Brain microvascular endothelial cell (primary cell): ENCODE data around the gene ARL8B.
"Not testable (repeated sequence)": the region's sequence is repeated elsewhere in the genome, so short reads cannot be mapped to it uniquely, and the experiment has no call there.

Source experiments
- DNase-seq: peaks from one replicate; pipeline ENCODE4 v3.0.0-alpha.2; 2020
- H3K27ac ChIP-seq: fragments of 250-450 bp; sonication (Bioruptor Pico); 2 replicates; pipeline ENCODE4 v1.5.1; 2020; ENCODE audit warnings: mild to moderate bottlenecking, moderate library complexity
- H3K27me3 ChIP-seq: fragments of 250-450 bp; sonication (Bioruptor Pico); replicated peaks from 2 replicates; pipeline ENCODE4 v1.5.1; 2020; ENCODE audit warnings: mild to moderate bottlenecking
- H3K36me3 ChIP-seq: fragments of 250-450 bp; sonication (Bioruptor Pico); replicated peaks from 2 replicates; pipeline ENCODE4 v1.5.1; 2020; ENCODE audit warnings: mild to moderate bottlenecking
- H3K4me3 ChIP-seq: 2 replicates; pipeline ENCODE4 v1.5.1; 2011; ENCODE audit warnings: low read depth, mild to moderate bottlenecking, control low read depth, low read length, moderate library complexity
- CTCF ChIP-seq: IDR thresholded peaks from 2 replicates; pipeline ENCODE4 v1.5.1; 2011; ENCODE audit warnings: low read depth, mild to moderate bottlenecking, moderate library complexity, low read length, control low read depth, inconsistent platforms; ENCODE audit errors: missing control alignments
- in situ Hi-C: cut with HindIII; loops from 2 replicates; pipeline ENCODE4 v1.10.0; 2017; ENCODE audit warnings: low sequenced_read_pairs, low pct_ligation_motif_present

Gene ARL8B

GRCh38 chr3:5181469-5182141 lies 59.5 kb downstream of the ARL8B start:
- TF ChIP-seq CTCF: no peak
- Histone ChIP-seq H3K36me3 (peaks cover 31% of the 10 kb centered on the region), H3K27me3 (no peaks in the 10 kb centered on the region), H3K27ac (no peak overlapping the region), H3K4me3 (no peak overlapping the region)
- in situ Hi-C loops: no loop called here
- DNase-seq: no peak

GRCh38 chr3:5183714-5184113 lies 61.6 kb downstream of the ARL8B start:
- H3K4me3 ChIP-seq, DNase-seq, H3K27ac ChIP-seq, in situ Hi-C loops, H3K27me3 ChIP-seq: not testable (repeated sequence)
- peaks cover 22% of the 10 kb centered on the region for H3K36me3 ChIP-seq

GRCh38 chr3:5184499-5184898 lies 62.4 kb downstream of the ARL8B start:
- no peak for TF ChIP-seq CTCF
- DNase-seq: no peak
- Histone ChIP-seq H3K27ac (no peak overlapping the region), H3K27me3 (no peaks in the 10 kb centered on the region), H3K4me3 (no peak overlapping the region), H3K36me3 (peaks cover 17% of the 10 kb centered on the region)
- in situ Hi-C loops: no loop called here

DNA sequence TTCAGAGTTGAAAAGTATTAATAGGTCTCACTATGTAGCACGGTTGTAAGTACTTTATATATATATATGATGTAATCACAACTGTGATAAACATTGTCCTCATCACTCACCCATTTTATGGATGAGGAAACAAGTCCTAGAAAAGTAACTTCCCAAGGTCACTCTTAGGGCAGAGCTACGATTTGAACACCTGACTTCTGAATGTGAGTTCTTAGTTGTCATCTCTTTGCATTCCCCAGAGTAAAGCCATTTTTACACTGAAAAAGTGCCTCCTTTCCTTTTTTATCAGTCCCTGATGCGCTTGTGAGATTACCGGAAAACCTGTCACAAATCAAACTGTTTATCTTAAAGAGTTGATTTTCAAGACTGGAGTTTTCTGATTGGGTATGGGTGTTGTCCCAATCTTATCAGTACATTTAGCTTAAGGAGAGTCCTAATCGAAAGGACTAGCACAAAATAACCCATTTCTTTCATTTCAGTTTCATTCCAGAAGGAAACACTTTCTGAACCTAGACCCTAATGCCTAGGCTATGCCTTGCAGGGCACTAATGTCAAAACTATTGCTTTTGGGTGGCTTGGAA lies 63.1 kb downstream of the ARL8B start:
- H3K36me3 ChIP-seq: peaks cover 13% of the 10 kb centered on the region
- no peaks in the 10 kb centered on the region for H3K27me3 ChIP-seq
- no peak overlapping the region for H3K27ac ChIP-seq
- in situ Hi-C loops: no loop called here
- DNase-seq: no peak
- TF ChIP-seq CTCF: no peak
- H3K4me3 ChIP-seq: no peak overlapping the region

- no peak overlapping the region for H3K27ac ChIP-seq
- in situ Hi-C loops: no loop called here
- no peaks in the 10 kb centered on the region for H3K27me3 ChIP-seq
- H3K36me3 ChIP-seq: peaks cover 7% of the 10 kb centered on the region
- TF ChIP-seq CTCF: no peak
- no peak for DNase-seq
- peak overlapping the region; percentile 62 for H3K4me3 ChIP-seq
Measured at GRCh38 chr3:5186089-5186857, 64.2 kb downstream of the ARL8B start.

DNA sequence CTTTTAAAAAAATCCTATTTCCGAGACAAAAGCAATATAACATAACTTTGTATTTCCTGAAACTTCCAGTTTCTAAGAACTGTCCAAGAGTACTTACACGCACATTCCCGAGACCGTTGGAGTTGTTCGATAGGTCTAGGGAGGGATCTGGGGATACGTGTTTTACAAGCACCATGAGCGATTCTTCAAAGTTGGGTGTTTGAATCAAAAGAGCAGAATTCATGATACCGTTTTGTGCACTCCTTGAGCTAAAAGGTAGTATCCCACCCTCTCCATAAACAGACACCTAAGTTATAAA lies 64.7 kb downstream of the ARL8B start:
- H3K4me3 ChIP-seq: peak overlapping the region; percentile 62
- no peaks in the 10 kb centered on the region for H3K27me3 ChIP-seq
- peak overlapping the region; percentile 60 for H3K27ac ChIP-seq
- in situ Hi-C loops: no loop called here
- DNase-seq: no peak
- peaks cover 2% of the 10 kb centered on the region for H3K36me3 ChIP-seq
- no peak for TF ChIP-seq CTCF
